Neural progenitor cell (in vitro differentiated cells): ENCODE measurements around the gene SEMA5B. TPM values are rescaled to one million over a fixed set of nuclear protein-coding genes. Genes with fewer than 3 reads are reported as not detected.

ENCODE experiments used
- DNase-seq: peaks from one replicate; pipeline ENCODE4 v3.0.0-alpha.2; 2016; ENCODE audit warnings: low spot score
- H2AFZ ChIP-seq: fragments of 200-600 bp; sonication (generic); replicated peaks from 2 replicates; pipeline ENCODE4 v1.6.1; 2016; ENCODE audit warnings: antibody characterized with exemption
- H3F3A ChIP-seq: fragments of 200-600 bp; sonication (generic); 2 replicates; pipeline ENCODE4 v1.6.1; 2016; ENCODE audit warnings: antibody characterized with exemption, low read depth
- H3K27ac ChIP-seq: fragments of 200-600 bp; sonication (generic); 2 replicates; pipeline ENCODE4 v1.5.1; 2016; ENCODE audit warnings: mild to moderate bottlenecking
- H3K27me3 ChIP-seq: fragments of 200-600 bp; sonication (generic); 2 replicates; pipeline ENCODE4 v1.6.1; 2016; ENCODE audit warnings: mild to moderate bottlenecking, moderate library complexity
- H3K36me3 ChIP-seq: fragments of 200-600 bp; sonication (generic); 2 replicates; pipeline ENCODE4 v1.5.1; 2016
- H3K4me1 ChIP-seq: fragments of 200-600 bp; sonication (generic); 2 replicates; pipeline ENCODE4 v1.6.1; 2016; ENCODE audit warnings: mixed run types
- H3K4me2 ChIP-seq: fragments of 200-600 bp; sonication (generic); 2 replicates; pipeline ENCODE4 v1.6.1; 2016
- H3K4me3 ChIP-seq: fragments of 200-600 bp; sonication (generic); 2 replicates; pipeline ENCODE4 v1.5.1; 2016
- H3K79me2 ChIP-seq: fragments of 200-600 bp; sonication (generic); 2 replicates; pipeline ENCODE4 v1.6.1; 2016; ENCODE audit warnings: low read depth
- H3K9ac ChIP-seq: fragments of 200-600 bp; sonication (generic); 2 replicates; pipeline ENCODE4 v1.6.1; 2016
- H3K9me3 ChIP-seq: fragments of 200-600 bp; sonication (generic); 2 replicates; pipeline ENCODE4 v1.5.1; 2016; ENCODE audit warnings: low read depth
- H4K20me1 ChIP-seq: fragments of 200-600 bp; sonication (generic); 2 replicates; pipeline ENCODE4 v1.6.1; 2016; ENCODE audit warnings: low read depth
- H3K27ac Mint-ChIP-seq: 3 replicates; pipeline ENCODE4 v1.8.0; 2021; ENCODE audit warnings: mixed read lengths
- H3K27me3 Mint-ChIP-seq: 2 replicates; pipeline ENCODE4 v1.8.0; 2022; ENCODE audit warnings: low read depth, mild to moderate bottlenecking, inconsistent platforms, moderate library complexity, mixed read lengths; ENCODE audit not compliant: insufficient read depth
- H3K36me3 Mint-ChIP-seq: 3 replicates; pipeline ENCODE4 v1.8.0; 2021; ENCODE audit warnings: mixed read lengths
- H3K4me1 Mint-ChIP-seq: 3 replicates; pipeline ENCODE4 v1.8.0; 2021; ENCODE audit warnings: mixed read lengths
- H3K4me3 Mint-ChIP-seq: 3 replicates; pipeline ENCODE4 v1.8.0; 2021; ENCODE audit warnings: mild to moderate bottlenecking, moderate library complexity, mixed read lengths
- H3K9me3 Mint-ChIP-seq: 3 replicates; pipeline ENCODE4 v1.8.0; 2020; ENCODE audit warnings: mixed read lengths
- CTCF ChIP-seq: fragments of 200-600 bp; sonication (generic); IDR thresholded peaks from 2 replicates; pipeline ENCODE4 v1.5.1; 2017; ENCODE audit warnings: antibody characterized with exemption, mild to moderate bottlenecking
- EZH2 ChIP-seq: fragments of 200-600 bp; sonication (generic); IDR thresholded peaks from 2 replicates; pipeline ENCODE4 v1.6.1; 2017; ENCODE audit warnings: antibody characterized with exemption, mild to moderate bottlenecking, moderate library complexity
- EZH2phosphoT487 ChIP-seq: fragments of 200-600 bp; sonication (generic); IDR thresholded peaks from 2 replicates; pipeline ENCODE4 v1.6.1; 2017; ENCODE audit warnings: antibody characterized with exemption
- total RNA-seq: library from RNA; depleted of rRNA; stranded (reverse); fragments of >200 nt; gene quantifications from 2 replicates; pipeline ENCODE4 v1.2.3, GENCODE V29; 2015; ENCODE audit warnings: low replicate concordance

SEMA5B gene
- total RNA-seq, 1 donor from 2014 or later = 10.1 TPM

- H3K9me3 Mint-ChIP-seq = no peaks in the 10 kb centered on the region
- H3K27ac Mint-ChIP-seq = no peak overlapping the region
- no peak overlapping the region for H2AFZ ChIP-seq
Observed at GRCh38 chr3:123032057-123032456, 4.5 kb upstream of the SEMA5B start.

GRCh38 chr3:123031051-123031450 is 3.5 kb upstream of the SEMA5B start:
- Histone ChIP-seq H3K4me3 (no peak overlapping the region), H3K79me2 (no peaks in the 10 kb centered on the region), H3K27ac (no peak overlapping the region), H3K9ac (no peak overlapping the region), H3K9me3 (no peaks in the 10 kb centered on the region), H4K20me1 (no peaks in the 10 kb centered on the region), H3K36me3 (no peaks in the 10 kb centered on the region), H3K4me1 (peaks cover 35% of the 10 kb centered on the region), H3K4me2 (no peak overlapping the region), H3K27me3 (peaks cover 26% of the 10 kb centered on the region), H3F3A (peaks cover 28% of the 10 kb centered on the region), H2AFZ (no peak overlapping the region)
- no peak overlapping the region for H3K27ac Mint-ChIP-seq
- TF ChIP-seq EZH2 (no peak), EZH2phosphoT487 (no peak), CTCF (no peak)
- H3K4me1 Mint-ChIP-seq = peaks cover 20% of the 10 kb centered on the region
- no peaks in the 10 kb centered on the region for H3K9me3 Mint-ChIP-seq
- H3K27me3 Mint-ChIP-seq = no peaks in the 10 kb centered on the region
- no peaks in the 10 kb centered on the region for H3K36me3 Mint-ChIP-seq
- H3K4me3 Mint-ChIP-seq = no peak overlapping the region
- no peak for DNase-seq

More at GRCh38 chr3:123032057-123032456, 4.5 kb upstream of the SEMA5B start:
- H3K36me3 ChIP-seq = no peaks in the 10 kb centered on the region
- Mint-ChIP-seq H3K4me3 (no peak overlapping the region), H3K36me3 (no peaks in the 10 kb centered on the region), H3K27me3 (no peaks in the 10 kb centered on the region), H3K4me1 (peaks cover 24% of the 10 kb centered on the region)
- H3K4me3 ChIP-seq = no peak overlapping the region
- H3K4me2 ChIP-seq = no peak overlapping the region
- H4K20me1 ChIP-seq = no peaks in the 10 kb centered on the region
- peaks cover 34% of the 10 kb centered on the region for H3K4me1 ChIP-seq
- H3K27me3 ChIP-seq = peaks cover 26% of the 10 kb centered on the region
- no peaks in the 10 kb centered on the region for H3K9me3 ChIP-seq
- DNase-seq = no peak
- H3F3A ChIP-seq = peaks cover 22% of the 10 kb centered on the region
- H3K27ac ChIP-seq = no peak overlapping the region
- H3K9ac ChIP-seq = no peak overlapping the region
- no peaks in the 10 kb centered on the region for H3K79me2 ChIP-seq
- TF ChIP-seq CTCF (no peak), EZH2phosphoT487 (no peak), EZH2 (no peak)

- H3K4me1 ChIP-seq = peaks cover 42% of the 10 kb centered on the region
- H3K4me3 ChIP-seq = peak overlapping the region; percentile 74
- Mint-ChIP-seq H3K36me3 (peaks cover 18% of the 10 kb centered on the region), H3K4me1 (peaks cover 27% of the 10 kb centered on the region), H3K27me3 (peaks cover 9% of the 10 kb centered on the region), H3K4me3 (peak overlapping the region; percentile 85), H3K9me3 (peaks cover 5% of the 10 kb centered on the region), H3K27ac (peak overlapping the region; percentile 85)
- peak overlapping the region; percentile 97 for H3K4me2 ChIP-seq
- peaks cover 8% of the 10 kb centered on the region for H3K79me2 ChIP-seq
- no peak overlapping the region for H3K9ac ChIP-seq
- H3K27ac ChIP-seq = no peak overlapping the region
- peak; percentile 81 for DNase-seq
- peaks cover 33% of the 10 kb centered on the region for H3F3A ChIP-seq
- no peaks in the 10 kb centered on the region for H3K9me3 ChIP-seq
- H2AFZ ChIP-seq = peak overlapping the region; percentile 99
- no peak for TF ChIP-seq EZH2phosphoT487
- peak; percentile 60 for TF ChIP-seq CTCF
- H4K20me1 ChIP-seq = peaks cover 3% of the 10 kb centered on the region
- peaks cover 41% of the 10 kb centered on the region for H3K27me3 ChIP-seq
- H3K36me3 ChIP-seq = no peaks in the 10 kb centered on the region
Observed at GRCh38 chr3:123028233-123028828, 768 bp upstream of the SEMA5B start.
